GM12801 (cell line): ENCODE measurements around the gene RIC8A.
"Not testable (repeated sequence)": the region's sequence is repeated elsewhere in the genome, so short reads cannot be mapped to it uniquely, and the experiment has no call there.

Source experiments
- TF ChIP-seq, protein P1 (sequence below): IDR thresholded peaks from one replicate; pipeline ENCODE4 v1.5.1; 2011; ENCODE audit warnings: control low read depth; ENCODE audit not compliant: insufficient read length; ENCODE audit errors: extremely low read depth

Gene RIC8A

DNA sequence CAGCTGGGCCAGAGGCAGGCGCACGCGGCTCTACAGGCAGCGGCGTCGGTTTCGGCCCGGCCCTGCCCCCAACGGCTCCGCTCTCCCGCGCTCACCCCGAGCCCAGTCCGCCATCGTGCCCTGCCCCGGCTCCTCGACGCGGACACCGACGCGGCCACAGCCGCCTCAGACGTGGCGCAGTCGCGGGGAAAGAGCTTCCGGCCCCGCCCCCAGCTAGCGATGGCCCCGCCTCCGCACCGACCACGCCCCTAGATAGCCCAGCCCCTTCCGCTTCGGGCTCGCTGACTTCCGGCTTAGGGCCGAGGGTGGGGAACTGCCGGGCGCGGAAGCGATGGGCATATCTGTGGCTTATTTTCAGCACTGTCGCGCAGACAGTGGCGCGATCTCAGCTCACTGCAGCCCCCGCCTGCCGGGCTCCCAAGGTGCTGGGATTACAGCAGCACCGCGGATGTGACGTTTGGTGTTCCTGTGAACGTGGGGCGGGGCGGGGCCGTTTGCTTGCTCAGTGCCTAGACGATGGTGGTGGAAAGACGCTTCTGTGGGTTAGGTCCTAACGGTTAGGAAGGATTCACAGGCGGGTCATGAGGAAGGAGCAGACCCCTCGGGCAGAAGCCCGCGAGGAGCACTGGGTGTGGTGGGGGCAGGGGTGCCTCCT is at the start of gene RIC8A, which contains the start of gene BET1L:
Gene RIC8A (plus strand): TSS at position 501 of the 655 bp plus-strand sequence. CDS start 1,147 bp downstream, outside the sequence.
Gene BET1L (minus strand): TSS at position 192 of the 655 bp plus-strand sequence. CDS start 78 bp downstream, at position 114.
- TF ChIP-seq, protein P1, sequence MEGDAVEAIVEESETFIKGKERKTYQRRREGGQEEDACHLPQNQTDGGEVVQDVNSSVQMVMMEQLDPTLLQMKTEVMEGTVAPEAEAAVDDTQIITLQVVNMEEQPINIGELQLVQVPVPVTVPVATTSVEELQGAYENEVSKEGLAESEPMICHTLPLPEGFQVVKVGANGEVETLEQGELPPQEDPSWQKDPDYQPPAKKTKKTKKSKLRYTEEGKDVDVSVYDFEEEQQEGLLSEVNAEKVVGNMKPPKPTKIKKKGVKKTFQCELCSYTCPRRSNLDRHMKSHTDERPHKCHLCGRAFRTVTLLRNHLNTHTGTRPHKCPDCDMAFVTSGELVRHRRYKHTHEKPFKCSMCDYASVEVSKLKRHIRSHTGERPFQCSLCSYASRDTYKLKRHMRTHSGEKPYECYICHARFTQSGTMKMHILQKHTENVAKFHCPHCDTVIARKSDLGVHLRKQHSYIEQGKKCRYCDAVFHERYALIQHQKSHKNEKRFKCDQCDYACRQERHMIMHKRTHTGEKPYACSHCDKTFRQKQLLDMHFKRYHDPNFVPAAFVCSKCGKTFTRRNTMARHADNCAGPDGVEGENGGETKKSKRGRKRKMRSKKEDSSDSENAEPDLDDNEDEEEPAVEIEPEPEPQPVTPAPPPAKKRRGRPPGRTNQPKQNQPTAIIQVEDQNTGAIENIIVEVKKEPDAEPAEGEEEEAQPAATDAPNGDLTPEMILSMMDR, result no peak

DNA sequence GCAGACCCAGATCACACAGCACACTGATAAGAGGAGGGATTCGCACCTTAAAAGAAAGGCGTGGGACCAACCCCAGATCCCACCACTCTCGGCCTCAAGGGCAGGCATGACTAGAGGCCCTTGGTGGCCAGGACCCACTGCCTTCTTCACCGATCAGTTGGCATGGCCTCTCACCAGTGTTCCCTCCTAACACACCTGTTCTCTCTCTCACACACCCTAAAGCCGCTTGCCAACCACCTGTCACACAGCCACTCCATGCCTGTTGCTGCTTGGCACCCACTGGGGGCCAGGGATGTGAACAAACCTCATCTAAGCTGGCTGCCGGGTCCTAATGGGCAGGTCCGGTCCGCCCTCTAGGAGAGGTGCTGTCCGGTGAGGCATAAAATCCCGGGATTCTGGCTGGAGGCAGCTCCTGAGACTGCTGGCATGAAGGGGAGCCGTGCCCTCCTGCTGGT is 14.8 kb upstream of the RIC8A start, which contains the start of gene SCGB1C1:
Gene SCGB1C1 (plus strand): TSS at position 405 of the 455 bp plus-strand sequence. CDS start 22 bp downstream, at position 427.
- TF ChIP-seq, protein P1, result not testable (repeated sequence)

DNA sequence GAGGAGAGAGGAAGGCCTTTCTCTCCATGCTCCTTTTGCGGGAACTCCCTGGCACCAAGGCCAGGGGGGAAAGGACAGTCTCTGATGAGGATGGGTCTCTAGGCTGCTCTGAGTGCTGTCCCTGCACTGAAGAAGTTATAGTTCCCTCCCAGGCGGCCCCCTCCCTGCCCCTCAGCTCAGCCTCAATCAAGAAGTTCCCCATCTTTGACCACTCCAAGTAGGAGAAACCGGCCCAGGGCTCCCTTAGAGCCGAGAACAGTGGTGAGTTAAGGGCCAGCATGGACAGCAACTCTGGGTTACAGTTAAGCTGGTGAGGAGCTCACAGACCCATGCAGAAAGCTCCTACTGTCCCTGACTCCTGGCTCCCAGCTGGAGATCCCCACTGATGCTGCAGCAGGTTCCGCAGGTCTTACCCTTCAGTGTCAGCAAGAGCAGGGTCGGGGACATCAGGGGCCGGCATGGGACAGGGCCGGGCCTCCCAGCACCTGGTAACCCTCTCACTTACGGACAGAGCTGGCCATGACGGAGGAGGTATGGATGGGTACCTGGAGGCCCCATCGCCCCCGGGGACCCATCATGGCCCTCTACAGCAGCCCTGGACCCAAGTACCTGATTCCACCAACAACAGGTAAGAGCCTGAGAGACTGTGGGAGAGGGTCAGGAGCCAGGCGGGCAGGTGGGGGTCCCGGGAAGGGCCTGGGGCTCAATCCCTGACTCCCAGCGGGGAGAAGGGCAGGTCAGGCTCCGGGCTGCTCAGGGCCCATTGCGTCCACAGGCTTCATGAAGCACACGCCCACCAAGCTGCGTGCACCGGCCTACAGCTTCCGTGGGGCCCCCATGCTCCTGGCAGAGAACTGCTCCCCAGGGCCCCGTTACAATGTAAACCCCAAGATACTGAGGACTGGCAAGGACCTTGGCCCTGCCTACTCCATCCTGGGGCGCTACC is 10.4 kb upstream of the RIC8A start:
- TF ChIP-seq, protein P1, result no peak

DNA sequence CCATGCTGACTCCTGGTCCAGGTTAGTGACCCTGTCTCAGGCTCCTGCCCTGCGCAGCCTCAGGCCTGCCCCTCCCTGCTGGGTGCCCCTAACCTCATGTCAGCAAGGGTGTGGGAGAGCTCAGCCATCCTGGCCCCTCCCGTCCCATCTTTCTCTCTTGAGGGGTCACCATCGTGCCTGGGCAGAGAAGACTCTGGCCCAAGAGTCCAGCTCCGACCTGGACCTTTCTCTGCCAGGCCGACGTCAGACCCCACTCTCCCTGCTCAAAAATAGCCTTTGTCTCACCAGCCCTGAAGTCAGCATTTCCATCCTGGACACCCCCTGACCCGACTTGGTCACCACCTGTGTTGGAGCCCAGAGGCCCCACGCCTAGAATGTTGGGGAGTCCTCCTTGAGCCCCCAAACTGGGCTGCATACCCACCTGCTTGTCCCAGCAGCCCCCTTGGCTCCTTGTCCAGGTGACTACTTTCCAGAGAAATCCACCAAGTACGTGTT is 9.7 kb upstream of the RIC8A start:
- TF ChIP-seq, protein P1, result no peak

DNA sequence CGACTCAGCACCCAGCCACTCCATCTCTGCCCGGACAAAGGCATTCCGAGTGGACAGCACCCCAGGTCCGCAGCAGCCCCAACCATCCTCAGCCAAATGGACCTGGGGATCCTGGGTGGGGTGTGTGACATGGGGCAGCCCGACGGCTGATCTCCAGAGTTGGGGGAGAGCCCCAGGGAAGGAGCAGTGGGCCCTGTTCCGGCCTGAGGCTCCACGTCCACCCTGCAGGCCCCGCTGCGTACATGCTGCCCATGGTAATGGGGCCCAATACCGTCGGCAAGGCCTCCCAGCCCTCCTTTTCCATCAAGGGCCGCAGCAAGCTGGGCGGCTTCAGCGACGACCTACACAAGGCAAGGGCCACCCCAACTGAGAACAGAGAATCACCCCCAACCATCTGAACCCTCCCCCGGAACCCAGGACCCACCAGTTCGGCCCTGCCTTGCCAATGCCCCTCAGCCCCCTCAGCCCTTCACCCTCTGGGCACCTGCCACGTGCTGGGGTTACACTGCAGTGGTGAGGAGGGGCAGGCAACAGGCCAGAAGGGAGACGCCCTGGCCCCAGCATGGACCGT is 9.2 kb upstream of the RIC8A start:
- TF ChIP-seq, protein P1, result no peak

DNA sequence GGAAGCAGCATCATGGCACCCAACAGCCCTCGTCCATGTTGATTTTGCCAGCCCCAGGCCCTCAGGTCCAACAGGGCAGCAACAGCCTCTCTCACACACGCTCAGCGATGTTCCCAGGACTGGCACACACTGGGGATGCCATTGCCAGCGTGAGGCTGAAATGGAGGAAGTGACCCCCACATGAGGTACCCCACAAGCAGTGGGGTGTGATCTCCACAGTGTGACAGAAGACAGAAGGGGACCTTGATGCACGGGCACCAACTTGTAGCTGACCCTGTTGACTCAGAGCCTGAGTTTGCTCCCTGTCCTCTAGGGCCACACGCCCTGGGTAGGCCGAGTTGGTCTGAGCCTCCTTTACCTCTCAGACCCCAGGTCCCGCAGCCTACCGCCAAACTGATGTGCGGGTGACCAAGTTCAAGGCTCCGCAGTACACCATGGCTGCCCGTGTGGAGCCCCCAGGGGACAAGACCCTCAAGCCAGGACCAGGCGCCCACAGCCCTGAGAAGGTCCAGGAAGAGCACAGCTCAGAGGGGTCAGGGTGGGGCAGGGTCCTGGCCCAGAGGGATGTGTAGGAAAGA is 8.4 kb upstream of the RIC8A start:
- TF ChIP-seq, protein P1, result no peak
